Activated CD4-positive, CD25-positive, alpha-beta regulatory T cell treated with anti-CD3 and anti-CD28 coated beads, Interleukin-2, amount 50 U/mL, for 24 hours (primary cell): ENCODE measurements around the gene PDE11A.

ENCODE experiments used
- ATAC-seq, 2 donors: fragments of 150-1000 bp; cut with Tn5 transposase; one replicate each; pipeline ENCODE4 v1.10.0; 2021; ENCODE audit warnings: mild to moderate bottlenecking in 1 of 2, moderate library complexity in 1 of 2

The PDE11A gene

GRCh38 chr2:177658309-177658708, 414.3 kb downstream of the PDE11A start:
- ATAC-seq = no peak

- ATAC-seq = no peak
Observed at GRCh38 chr2:177651833-177652232, 420.7 kb downstream of the PDE11A start.

GRCh38 chr2:177649568-177650518, 422.7 kb downstream of the PDE11A start:
- no peak for ATAC-seq

- ATAC-seq = no peak
Observed at GRCh38 chr2:177646791-177647190, 425.8 kb downstream of the PDE11A start.

- ATAC-seq = no peak
Observed at GRCh38 chr2:177646241-177646640, 426.3 kb downstream of the PDE11A start.

- ATAC-seq = no peak
Observed at GRCh38 chr2:177641331-177641730, 431.2 kb downstream of the PDE11A start.

GRCh38 chr2:177640423-177640822, 432.2 kb downstream of the PDE11A start:
- ATAC-seq = no peak

- ATAC-seq = no peak
Observed at GRCh38 chr2:177639262-177639914, 433.2 kb downstream of the PDE11A start.

GRCh38 chr2:177638507-177638906, 434.1 kb downstream of the PDE11A start:
- ATAC-seq = no peak

GRCh38 chr2:177636672-177637071, 435.9 kb downstream of the PDE11A start:
- no peak for ATAC-seq

GRCh38 chr2:177635696-177636095, 436.9 kb downstream of the PDE11A start:
- ATAC-seq = no peak

GRCh38 chr2:177633910-177634294, 438.7 kb downstream of the PDE11A start:
- ATAC-seq = no peak

GRCh38 chr2:177633111-177633510, 439.5 kb downstream of the PDE11A start:
- no peak for ATAC-seq

GRCh38 chr2:177631680-177632079, 440.9 kb downstream of the PDE11A start:
- ATAC-seq = no peak

GRCh38 chr2:177629357-177630024, 443.1 kb downstream of the PDE11A start:
- no peak for ATAC-seq

- ATAC-seq = no peak
Observed at GRCh38 chr2:177628831-177629230, 443.7 kb downstream of the PDE11A start.

- ATAC-seq = peak in 1 of 2 donors; percentile 65
Observed at GRCh38 chr2:177625744-177626650, 446.6 kb downstream of the PDE11A start.

GRCh38 chr2:177622521-177622920, 450.1 kb downstream of the PDE11A start:
- no peak for ATAC-seq

- ATAC-seq = no peak
Observed at GRCh38 chr2:177619986-177620385, 452.6 kb downstream of the PDE11A start.

GRCh38 chr2:177619461-177619860, 453.1 kb downstream of the PDE11A start:
- no peak for ATAC-seq

- peak; percentile 95 to 96 for ATAC-seq
Observed at GRCh38 chr2:177618255-177619253, 454.0 kb downstream of the PDE11A start.
